GM19455 (cell line): ENCODE results near the gene DGCR6L.
"Not testable (repeated sequence)": the region's sequence is repeated elsewhere in the genome, so short reads cannot be mapped to it uniquely, and the experiment has no call there.

Experiments used
- ATAC-seq: cut with Tn5 transposase; IDR thresholded peaks from one replicate; pipeline ENCODE4 v1.9.1; 2021; ENCODE audit not compliant: unreplicated experiment

Gene DGCR6L

DNA sequence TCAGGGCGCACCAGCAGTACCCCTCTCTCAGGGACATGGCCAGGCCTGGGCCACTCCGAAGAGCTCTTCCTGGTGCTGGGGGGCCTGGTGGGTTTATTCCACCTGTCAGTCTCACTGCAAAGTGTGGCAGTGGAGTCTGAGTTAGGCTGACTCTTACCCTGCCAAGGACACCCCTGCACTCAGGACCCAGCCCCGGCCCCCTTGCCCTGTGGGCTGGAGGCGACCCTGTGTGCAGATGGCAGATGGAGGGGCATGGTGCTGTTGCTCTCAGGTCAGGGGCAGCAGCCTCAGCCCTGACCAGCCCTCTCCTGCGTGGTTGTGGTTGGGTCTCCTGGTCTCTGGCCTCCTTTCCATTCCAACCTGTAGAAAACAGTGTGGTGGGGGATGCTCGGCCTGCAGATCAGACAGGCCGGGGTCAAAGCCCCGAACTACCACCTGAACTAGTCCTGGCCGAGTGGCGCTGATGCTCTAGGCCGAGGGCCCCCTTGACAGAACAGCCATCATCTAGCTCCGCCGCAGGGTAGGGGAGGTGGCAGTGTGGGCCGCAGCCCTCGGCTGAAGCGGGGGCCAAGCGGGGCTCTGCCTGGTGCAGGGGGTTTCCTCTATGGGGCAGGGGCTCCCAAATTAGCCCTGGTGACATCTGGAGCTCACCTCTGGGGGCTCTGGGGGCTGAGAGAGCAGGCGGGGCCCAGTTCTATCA lies 41.8 kb downstream of the DGCR6L start:
- ATAC-seq = not testable (repeated sequence)

DNA sequence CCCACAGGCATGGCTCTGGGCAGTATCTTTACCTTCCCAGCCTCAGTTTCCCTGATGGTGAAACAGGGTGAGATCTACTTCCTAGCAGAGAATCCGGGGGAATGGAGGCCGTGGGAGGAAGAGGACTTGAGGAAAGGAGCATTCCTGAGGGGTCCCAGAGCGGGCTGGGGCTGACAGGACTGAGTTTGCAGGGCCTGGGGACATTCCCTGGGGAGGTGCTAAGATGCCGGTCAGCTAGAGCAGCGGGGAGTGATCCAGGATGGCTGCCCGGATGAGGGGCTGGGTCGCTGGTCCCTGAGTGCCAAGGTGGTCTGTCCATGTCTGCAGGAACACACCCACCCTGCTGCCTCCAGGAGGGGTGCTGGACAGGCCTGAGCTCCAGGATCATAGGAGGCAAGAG lies 43.4 kb downstream of the DGCR6L start:
- no peak for ATAC-seq

DNA sequence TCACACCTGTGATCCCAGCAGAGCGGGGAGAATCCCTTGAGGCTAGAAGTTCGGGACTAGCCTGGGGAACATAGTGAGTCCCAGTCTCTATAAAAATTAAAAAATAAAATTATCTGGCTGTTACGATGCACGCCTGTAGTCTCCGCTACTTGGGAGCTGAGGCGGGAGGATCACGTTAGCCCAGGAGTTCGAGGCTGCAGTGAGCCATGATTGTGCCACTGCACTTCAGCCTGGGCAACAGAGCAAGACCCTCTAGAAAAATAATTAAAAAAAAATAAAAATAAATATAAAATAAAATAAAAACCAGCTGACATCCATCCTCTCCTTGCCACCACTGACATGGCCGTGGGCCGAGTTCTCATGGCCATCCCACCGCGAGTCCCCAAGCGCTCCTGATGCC lies 44.0 kb downstream of the DGCR6L start:
- ATAC-seq = no peak

DNA sequence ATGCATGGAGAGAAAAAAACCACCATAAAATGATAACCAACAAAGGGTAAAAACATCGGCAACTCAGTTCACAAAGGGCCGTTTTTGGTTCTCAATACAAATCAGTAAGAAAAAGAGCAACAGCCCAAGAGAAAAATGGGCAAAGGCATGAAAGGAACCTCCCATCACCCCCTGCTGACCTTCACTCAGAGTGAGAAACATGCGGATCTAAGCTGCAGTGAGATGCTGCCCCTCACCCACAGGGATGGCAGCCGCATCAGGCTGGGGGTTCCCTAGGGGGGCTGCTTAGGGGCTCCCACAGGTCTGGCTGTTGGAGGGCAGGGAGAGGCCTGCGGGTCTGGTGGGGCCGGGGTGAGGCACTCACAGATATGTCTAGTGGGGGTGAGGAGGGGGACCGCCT lies 44.5 kb downstream of the DGCR6L start:
- not testable (repeated sequence) for ATAC-seq

DNA sequence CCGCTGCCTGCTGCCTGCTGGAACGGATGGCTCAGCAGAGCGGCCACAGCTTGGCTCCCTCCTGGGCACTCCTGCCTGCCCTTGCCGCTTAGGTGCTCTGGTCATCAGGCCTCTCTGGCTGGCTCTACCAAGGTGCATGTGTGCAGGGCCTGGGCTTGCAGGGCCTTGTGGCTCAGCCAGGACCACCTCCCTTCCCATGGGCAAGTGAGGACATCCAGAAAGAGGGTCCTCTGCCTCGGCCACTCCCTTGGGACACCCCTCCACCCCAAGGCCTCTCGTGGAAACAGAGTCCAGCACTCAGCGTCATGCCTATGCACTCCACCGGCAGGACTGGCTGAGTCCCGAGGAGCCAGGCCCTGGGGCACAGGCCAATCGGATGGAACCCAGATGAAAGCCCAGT lies 45.5 kb downstream of the DGCR6L start:
- not testable (repeated sequence) for ATAC-seq

DNA sequence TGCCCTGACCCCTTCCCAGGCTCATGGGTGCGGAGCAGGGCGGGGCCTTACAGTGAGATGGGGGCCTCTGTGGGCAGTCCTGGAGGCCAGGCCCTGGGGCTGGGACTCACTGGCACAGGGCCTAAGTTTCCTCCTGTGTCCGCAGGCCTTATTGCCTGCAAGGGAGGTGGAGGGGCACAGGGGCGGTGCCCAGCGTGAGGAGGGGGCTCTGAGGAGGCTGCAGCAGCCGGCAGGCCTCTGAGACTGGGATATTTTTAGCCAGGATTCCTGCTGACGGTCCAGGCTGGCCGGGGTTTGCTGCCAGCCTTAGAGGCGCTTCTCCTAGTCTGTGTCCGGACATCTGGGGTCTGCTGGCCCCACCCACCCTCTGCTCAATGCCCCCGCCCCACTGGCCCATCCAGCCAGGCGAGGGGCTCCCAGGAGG lies 46.1 kb downstream of the DGCR6L start:
- ATAC-seq = no peak

DNA sequence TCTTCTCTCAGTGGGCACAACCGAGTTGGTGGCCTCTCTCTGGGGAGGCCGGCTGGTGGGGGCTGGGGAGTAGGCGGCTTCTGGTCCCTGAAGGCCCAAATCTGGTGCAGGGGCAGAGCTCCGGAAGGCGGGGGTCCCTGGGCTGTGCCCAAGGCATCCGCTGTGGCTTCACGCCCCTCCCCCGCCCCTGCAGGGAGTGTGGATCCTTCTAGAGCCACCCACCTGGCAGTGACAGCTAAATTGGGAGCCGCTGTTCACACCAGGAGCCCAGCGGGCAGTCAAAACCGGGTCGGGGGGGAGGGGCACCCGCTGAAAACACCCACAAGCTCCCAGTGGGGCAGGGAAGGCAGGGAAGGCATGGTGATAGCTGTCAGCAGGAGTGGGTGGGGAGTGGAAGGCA lies 47.2 kb downstream of the DGCR6L start:
- ATAC-seq = no peak

DNA sequence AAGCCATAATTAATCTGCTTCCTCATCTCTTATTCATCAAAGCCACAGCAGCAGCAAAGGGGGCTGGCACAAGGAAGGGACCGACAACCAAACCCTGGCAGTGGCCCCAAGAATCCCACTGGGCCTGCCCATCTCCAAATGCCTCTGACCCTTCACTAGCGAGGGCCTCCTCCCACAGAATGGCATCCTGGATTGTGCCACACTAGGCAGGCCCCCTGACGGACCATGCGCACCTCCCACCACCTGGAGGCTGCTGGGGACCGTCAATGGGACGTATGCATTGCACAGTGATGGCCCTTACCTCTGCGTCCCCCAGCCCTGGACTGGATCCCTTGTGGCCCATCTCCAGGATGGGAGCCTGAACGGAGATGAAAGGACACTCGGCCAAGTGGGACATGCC lies 47.7 kb downstream of the DGCR6L start:
- no peak for ATAC-seq

DNA sequence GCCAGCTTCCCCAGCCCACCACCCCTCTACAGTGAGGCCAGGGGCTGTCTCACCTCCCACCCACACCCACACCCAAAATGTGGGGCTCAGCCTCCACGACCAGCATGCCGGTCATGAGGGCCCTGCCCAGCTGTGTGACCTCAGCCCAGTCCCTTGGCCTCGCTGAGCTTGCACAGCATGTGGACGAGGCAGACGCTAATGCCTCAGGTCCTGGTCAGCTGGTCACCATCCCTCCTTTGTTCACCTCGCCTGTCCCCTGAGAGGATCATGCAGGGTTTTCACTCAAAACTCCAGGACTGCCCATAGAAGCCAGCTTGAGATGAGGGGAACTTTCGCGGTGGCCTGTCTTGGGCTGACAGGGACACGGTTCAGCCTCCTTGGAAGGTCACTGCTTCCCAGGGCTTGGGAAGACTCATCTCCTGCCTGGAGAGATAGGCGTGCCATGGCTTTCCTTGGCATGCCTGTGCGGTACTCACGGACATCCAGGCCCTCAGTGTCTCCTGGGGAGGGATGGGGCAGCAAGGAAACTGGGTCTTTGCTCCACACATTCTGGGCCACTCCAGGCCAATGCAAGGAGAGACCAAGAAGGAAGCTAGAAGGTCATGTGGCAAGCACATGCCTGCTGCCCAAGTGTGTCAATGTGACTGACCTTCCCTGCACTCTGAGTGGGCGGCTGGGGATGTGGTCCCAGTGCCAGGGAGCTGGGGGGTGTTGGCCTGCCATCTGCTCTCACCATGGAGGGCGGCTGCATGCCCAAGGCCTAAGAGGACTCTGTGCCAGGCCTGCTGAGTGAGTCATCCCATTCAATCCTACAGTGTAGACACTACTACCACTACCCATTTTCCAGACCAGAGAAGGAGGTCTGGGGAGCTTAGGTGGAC lies 48.5 kb downstream of the DGCR6L start:
- ATAC-seq = no peak

DNA sequence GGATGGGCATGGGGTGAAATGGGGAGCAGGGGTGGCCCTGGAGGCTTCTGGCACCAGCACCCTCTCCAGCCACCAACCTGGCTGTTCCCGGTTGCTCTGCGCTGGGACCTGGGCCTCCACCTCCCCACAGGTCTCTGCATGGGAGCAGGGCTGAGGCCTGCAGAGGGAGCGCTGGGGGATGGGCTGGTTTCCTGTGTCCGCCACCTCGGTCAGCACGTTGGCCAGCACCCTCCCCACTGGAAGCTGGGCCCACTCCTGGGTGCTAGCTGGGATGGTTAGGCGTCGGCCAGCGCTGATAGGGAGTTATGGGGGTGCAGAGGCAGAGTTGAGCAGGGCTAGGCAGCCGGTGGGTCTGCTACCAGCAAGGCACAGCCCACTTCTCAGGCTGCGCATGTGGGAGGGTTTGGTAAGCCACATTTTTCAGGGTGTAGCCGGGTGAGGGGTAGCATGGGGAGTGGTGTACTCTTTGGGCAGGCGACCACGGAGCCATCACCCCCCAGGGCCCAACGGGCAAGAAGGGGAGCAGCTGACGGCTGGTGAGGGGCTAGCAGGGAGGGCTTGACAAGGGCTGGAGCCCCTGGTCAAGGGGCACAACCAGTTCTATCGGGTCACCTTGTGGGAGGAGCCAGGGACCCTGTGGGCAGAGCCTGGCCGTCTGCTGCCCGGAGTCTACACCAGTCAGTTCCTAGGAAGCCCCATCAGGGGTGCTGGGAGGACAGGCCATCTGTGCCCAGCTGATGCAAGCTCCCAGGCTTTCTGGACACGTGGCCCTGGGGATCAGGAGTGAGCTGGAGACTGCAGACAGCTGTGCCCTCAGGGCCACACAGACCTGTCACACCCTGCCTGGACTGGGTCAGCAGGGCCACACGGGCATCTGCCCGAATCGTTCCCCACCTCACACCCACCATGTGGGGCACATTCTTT lies 49.4 kb downstream of the DGCR6L start:
- ATAC-seq = not testable (repeated sequence)

DNA sequence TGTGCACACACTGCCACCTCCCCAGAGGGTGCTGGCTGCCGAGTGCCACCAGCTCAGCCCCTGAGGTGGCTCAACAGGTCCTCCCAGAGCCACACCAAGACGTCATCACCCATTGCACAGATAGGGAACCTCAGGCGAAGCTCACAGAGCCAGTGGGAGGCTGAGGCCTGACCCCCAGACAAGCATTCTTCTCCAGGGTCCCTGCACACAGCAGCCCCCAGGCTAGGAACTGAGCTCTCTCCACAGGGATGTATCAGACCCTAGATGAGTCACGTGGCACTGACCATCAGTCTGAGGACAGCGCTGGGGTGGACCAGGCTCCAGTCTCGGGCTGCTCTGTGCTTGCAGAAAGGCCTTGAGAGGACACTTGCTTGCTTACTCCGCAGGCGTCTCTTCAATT lies 50.2 kb downstream of the DGCR6L start:
- ATAC-seq = not testable (repeated sequence)

DNA sequence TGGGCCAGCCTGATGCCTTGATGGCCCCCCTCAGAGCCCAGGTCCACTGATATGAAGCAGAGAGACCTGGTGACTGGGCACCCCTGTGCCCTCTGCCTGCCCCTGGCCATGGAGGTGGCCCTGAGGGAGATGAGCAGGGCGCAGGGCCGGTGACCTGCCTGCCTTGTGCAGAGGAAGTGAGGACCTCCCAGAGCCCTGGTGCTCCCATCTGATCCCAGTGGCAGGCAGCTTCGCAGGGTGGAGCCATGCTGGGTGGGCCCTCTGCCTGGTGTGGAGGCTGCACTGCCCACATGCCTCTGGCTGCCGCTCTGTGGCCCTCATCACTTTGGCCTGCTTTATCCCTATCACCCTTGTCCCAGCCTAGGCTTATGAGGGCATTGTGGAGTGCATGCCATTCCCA lies 50.7 kb downstream of the DGCR6L start:
- not testable (repeated sequence) for ATAC-seq

DNA sequence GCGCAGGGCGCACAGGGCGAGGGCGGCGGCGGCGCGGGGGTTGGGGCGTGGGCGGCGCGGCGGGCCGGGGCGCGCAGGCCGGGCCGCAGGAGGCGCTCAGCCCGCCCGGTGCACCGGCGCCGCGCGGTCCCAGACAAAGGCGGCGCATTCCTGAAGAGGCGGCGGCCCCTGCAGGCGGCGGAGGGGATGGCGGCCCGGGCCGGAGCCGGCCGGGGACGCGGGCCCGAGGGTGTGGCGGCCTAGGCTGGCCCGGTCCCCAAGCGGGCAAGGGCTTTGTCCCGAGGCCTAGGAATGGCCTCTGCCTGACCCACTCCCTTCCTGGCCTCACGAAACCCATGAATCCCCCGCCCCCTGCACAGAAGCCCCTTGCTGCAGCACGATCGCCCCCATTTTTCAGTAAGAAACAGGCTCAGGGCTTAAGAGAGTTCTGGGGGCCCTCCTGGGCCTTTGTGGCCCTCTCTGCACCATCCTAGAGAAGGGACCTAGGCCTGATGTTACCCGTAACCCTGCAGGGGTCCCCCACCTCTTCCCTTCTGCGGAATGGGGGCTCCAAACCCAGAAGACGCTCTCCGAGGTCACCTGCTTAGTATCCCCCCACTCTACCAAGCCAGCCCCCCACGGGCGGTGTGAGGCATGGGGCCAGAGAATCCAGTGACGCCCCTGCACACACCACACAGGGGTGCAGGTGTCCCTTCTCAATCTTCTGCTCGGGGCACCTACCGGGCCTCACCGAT lies 51.4 kb downstream of the DGCR6L start, which contains the start of gene RTN4R:
TSS of gene RTN4R (minus strand) at position 40 of the 734 bp plus-strand sequence. CDS start 226 bp downstream, outside the sequence.
- no peak for ATAC-seq

DNA sequence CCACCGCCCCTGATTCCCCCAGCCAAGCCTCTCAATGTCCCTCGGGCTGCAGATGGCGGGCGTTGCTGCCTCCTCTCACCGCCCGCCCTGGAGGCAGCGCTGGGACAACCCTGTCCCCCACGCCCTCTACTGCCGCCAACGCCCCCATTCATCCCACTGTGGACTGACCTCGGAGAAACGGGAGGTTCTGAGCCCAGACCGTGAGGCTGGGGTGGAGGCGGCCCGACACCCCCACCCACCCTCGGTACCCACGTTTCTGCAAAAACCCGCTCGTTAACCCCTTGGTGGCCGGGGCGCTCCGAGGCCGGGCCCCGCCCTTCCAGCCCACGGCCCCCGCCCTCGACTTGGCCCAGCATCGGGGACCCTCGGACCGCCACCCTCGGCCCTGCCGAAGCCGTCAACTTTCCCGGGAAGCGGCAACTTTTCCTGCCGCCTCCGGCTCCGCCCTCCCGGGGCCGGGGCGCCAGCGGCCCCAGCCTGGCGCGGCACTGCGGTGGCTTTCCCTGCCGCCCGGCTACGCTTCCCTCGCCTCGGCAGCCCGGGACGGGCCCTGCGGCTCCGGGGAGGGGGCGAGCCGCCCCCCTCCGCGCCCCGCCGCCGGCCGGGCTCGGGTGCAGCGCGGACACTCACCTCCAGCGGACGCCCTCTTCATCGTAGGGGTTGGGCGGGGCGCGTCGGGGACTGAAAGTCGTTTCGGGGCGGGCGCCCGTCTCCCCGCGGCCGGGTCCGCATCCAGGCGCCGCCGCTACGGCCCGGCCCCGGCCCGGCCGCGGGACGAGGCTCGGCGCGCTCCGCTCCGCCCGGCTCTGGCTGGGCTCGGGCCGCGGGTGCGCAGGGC lies 52.2 kb downstream of the DGCR6L start:
- ATAC-seq = no peak

DNA sequence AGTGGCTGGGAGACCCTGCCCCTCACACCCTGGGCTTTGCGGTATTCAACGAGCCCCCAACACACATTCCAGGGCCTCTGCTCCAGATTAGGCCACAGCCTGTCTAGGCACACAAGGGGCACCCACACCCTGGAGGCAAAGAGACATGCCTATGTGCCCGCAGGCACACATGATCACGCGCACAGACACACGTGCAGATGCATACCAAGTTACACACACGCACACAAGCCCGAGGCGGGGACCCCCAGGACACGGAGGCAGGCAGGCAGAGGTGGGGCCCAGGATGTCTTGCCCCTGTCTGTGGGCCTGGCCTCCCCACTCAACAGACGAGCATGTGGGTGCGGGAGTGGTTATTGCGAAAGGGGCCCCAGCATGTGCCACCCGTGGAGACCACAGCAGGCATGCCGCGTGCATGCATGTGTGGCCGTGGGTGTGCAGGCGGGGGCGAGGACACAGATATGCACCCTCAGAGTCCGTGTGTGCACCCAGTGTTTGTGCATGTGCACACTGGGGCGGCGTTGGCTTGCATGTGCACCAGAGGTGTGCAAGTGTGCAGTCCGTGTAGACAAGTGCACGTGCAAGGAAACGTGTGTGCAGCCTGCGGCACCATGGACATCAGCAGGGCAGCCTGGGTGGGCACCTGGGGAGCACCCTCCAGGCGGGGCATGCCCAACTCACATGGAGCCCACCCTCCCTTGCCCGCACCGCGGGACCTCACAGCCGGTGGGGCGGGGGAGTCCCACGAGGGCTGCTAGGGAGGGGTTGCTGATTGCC lies 53.0 kb downstream of the DGCR6L start:
- ATAC-seq = not testable (repeated sequence)

DNA sequence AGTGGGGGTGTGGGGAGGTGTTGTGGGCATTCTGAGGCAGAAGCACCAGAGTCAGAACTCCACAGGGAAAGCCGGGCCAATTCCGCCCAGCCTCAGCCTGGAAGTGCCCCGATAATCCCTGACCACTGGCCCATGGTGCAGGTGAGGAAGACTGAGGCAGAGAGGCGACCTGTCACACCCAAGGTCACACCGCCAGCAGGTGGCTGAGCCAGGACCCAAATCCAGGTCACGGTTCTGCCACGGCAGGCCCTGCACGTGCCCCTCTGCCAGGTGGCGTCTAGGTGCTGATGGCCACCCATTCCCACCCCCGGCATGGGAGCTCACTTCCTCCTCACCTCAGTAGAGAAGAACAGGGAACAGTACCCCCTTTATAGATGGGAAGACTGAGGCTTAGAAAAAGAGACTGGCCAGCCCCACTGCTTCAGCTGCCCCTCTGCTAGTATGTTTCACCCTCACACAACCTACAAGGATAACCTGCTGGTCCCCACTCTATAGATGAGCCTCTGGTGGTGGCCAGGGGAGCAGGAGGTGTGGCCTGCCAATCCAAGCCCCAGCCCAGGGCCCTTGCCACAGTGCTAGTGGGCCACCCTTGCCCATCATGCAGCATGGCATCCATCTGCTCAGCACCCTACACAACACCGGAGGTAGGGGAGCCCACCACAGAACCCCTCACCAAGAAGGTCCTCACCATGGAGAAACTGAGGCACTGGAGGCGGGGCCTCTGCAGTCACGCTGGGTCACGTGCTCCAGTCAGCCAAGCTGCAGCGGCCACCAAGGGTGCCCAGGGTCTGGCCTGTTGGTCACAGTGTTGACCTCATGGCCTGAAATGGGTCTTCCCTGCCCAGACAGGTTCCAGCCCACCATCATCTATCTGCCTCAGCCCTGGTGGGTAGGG lies 53.8 kb downstream of the DGCR6L start:
- ATAC-seq = not testable (repeated sequence)

DNA sequence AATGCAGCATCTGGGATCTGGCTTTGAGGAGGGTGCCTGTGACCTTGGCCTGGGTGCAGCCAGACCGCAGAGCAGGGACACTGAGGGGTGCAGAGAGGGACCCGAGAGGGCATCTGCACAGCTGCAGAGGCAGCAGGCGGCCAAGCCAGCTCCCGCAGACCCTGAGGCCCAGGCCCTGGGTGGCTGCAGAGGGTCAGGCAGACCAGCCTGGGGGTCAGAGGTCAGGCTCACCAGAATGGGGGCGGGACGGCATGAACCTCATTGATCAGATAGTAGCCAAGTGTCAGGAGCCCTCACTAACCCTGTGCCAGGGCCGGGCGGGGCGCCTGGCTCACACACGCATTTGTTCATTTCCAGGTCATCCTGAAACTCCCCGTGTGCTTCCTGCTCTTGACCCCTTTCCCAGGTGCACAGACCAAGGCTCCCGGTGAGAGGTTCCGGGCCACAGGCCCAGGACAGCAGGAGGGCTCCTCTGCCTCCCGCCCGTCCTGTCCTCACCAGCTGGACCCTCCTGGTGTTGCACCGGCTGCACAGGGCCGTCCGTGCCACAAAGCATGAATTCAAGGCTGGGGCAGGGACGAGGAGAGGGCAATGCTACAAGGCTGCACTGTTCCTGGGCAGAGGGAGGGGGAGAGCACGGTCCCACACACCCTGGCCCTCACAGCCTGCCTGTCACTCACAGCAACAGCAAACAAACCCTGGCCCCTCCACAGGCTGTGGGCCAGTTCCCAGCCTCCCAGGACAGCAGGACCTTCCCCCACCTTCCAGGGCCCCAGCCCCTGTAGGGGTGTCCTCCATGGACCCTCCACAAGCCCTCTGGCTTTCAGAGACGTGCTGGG lies 55.0 kb downstream of the DGCR6L start:
- ATAC-seq = no peak
